DMS 273 (cell line): ENCODE data around the gene CFDP1.

ENCODE experiments used
- DNase-seq: peaks from one replicate; lab custom pipeline; 2025; ENCODE audit not compliant: unreplicated experiment; lab: John Stamatoyannopoulos, UW

Gene CFDP1

DNA sequence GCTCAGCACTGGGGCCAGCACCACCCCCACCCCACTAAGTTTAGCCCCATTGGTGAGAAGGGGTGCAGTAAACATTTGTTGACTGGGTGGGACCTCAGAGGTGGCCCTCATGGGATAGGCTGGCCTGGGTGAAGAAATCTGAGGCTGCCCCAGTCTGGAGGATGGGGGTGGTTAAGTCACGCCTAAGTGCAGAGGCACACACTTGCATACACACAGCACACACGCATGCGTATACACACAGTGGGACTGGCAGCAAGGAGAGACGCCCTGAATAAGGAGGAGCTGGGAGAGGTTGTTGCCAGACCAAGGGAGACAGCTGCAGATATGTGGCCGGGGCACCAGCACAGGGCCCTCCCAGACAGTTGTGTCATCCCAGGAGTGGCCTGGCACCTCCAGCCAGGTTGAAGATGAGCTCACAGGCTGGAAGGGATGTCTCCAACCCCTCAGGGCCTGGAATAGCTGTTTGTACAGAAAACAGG is 178.9 kb downstream of the CFDP1 start:
- no peak for DNase-seq

DNA sequence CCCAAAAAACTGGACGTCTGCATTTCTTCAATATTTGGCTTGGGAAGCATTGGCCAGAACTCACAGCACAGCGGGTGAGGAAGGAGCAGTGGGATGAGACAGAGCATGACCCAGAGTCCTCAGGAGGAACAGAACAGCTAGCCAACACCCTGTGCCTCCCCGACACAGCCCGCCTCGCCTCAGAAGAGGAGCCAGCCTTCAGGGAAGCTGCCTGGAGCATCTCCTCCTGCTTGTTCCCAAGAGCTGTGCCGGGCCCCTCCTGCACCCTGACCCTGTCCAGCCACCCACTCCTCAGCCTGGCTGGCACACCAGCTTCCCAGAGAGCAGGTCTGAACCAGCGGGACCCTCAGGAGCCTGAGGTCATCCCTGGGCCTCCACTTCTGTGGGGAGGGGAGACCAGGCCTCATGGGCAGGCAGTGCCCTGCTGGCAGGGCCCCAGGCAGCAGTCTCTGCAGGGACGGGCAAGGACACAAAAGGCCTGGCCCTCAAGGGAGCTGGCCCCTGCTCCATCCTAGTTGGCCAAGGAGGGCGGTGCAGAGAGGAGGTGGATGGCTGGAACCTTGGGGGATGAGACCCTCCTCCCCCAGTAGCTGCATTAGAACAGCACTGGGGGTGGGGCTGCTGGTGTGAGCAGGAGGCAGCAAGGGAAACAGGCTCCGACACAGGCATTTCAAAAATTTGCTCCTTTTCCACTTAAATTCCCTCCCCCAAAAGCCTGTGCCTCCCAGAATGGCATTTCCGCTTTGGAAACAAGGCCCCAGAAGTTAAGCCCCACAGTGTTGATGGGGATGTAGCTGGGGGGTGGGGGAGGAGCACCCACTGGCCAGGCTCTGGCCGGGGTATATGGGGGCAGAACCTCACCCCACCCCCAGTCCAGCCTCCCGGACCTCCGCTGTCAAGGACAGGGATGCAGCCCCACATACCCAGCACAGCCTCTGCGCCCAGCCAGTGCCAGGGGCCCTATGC is 180.1 kb downstream of the CFDP1 start:
- DNase-seq = no peak

DNA sequence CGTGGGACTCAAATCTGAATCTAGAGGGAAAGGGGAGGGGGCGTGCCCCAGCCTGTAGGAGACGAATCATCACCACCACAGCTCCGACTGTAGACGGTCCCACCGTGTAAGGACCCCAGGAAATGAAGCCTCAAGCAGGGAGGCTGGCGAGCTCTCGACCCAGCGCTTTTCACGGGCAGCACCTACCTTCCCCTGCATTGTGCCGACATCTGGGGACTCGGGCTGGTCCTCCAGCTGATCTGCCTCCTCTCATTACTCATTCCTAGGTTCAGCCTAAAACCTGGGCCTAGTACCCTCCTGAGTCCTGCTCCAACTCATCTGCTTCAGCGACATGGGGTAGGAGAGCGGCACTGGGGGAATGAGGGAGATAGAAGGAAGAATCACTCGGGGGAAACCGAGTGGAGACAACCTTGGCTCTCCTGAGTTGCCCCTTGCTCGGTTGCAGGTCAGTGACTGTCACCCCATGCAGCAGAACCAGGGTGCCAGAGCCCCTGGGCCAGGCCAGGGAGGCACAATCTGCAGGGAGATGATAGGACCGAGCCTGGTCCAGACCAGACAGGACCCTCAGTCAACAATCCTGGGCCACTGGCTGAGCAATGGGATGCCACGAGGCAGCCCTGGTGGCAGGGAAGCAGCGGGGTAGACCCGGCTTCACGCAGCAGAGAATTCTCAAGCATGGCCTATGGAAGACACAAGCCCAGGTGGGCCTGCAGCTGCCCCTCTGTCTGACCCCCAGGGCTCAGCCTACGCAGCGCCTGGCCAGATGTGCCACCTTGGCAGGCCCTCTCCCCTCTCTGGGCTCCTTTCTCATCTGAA is 181.0 kb downstream of the CFDP1 start:
- peak; percentile 76 for DNase-seq

DNA sequence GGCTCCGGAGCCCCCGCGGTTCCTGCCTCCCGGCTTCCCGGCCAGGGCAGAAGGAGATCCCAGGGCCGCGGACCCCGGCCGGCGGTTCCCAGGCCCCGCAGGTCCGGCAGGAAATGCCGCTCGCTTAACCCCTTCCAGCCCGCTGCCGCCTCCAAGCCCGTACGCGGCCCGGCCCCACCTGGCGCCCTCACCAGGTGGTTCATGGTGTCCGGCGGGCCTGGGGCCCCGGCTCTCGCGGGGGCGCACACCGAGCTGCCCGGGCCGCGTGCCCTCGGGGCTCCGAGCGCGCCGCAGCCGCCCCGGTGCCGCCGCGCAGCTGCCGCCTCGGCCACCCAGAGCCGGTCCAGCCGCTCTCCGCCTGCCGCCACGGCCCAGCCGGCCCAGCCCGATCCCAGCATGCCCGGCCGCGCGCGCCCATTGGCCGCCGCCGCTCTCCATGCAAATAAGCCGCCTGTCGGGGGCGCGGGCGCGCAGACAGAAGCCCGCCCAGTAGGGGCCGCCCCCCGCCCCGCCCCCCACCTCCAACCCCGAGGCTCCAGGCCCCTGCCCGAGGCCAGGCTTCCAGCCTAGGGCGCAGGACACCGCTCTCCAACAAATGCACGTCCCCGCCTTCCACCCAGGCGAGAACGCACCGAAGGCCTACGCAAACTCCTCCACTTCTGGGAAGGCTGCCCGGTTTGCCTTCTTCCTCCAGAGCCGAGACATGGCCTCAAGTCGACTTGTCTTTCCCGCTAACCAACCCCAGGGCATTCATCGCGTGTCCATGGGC is 181.8 kb downstream of the CFDP1 start, which contains the start of gene BCAR1:
Gene BCAR1 (minus strand): TSS at position 345 of the 769 bp plus-strand sequence. CDS start 142 bp downstream, at position 203.
- peak; percentile 93 for DNase-seq

DNA sequence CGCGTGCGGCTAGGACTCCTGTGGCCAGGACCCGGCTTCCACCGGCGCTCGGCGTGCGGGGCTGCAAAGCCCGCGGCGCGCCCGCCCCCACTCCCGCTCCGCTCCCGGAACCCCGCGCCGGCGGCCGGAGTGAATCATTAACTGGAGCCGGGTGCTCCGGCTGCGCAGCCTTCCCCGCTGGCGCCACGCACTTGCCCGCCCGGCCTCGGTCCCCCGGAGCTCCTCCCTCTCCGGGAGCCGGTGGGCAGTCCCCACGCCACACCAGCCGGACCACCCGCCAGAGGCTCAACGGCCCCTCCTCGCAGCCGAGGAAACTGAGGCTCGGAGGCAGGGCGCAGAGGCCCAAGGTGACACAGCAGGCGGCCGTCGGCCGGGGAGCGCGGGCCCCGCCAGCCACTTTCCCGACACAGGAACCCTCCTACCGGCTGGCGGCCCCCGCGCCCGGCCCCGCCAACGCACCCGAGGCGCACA is 182.5 kb downstream of the CFDP1 start:
- DNase-seq = peak; percentile 58

DNA sequence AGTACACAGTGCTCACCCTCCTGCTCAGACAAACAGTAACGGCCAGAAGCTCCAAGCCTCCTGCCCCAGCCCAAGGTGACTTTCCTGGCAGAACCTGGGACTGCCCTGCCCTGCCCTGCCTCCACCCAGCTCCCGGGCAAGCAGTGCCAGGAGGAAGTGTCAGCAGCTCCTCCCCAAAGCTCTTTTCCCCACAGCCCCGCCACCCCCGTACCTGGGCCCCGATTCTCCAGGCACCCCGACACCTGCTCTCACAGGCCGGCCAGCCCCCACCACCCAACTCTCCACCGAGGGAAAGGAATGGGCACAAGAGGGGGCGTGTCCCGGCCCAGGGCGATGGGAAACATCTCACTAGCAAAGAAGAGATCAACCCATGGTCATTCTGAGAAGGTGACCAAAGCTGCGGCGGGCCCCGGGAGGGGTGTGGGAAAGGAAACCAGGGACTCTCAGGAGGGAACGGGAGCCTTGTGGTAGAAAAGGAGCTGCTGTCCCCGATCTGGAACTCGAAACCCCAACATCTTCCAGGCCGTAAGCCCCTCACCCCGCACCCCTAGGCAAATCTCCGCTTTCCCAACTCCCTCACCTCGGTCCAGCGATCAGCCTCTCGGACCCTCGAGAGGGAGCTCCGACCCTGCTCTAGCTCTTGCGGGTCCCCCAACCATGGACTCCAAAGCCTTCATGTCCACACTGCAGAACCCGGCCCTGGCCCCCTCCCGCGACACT is 183.1 kb downstream of the CFDP1 start:
- DNase-seq = no peak

DNA sequence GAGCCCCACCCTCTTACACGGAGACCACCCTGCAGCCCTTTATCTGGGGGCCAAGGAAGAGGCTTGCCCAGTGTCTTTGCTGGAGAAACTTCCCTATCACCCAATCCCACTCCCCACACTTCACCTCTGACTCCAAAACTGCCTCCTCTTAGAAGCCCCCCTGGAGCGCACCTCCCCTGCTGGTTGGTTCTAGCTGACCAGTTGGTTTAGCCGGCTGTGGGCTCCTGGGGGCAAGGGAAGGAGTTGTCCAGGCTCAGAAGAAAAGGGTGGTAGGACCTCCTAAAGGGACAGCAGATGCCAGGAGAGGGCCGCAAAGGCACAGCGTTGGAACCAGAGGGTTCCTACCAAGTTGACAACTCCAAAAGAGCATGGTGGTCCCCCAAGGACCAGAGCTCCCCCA is 183.9 kb downstream of the CFDP1 start:
- DNase-seq = no peak

DNA sequence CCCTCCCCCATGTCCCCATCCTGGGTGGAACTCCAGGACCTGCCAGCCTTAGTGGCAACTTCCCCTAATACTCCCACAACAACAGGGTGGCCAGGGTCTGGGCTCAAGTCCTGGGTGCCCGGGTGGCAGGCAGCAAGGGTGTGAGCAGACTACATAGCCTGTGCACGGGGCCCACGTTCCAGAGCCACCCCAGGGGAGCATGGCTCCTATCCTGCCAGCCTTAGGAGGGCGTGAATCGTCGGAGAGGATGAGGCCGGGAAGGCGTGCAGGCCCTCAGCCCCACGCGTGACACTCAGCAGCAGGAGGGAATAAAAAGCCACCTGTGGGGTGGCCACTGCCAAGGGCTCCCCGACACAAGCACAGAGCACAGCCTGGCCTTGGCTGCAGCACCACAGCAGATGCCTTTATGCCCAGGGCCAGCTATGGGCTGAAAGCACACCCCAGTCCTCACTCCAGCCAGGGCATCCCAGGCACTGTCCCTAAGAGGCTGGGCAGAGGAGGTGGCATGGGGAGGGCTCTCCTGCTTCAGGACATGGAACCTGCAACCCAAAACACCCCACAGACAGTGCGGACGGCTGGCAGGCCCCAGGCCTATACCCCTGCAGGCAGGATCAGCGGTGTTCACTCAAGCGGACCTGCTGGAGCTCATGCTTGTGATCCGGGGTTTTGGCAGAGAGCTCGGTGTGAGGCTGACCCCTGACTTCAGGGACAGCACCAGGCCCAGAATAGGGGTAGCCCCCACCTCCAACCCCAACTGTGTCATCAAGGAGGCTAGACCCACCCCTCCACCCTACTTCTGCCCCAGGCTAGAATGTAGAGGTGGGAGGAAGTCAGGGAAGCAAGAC is 184.5 kb downstream of the CFDP1 start:
- no peak for DNase-seq

DNA sequence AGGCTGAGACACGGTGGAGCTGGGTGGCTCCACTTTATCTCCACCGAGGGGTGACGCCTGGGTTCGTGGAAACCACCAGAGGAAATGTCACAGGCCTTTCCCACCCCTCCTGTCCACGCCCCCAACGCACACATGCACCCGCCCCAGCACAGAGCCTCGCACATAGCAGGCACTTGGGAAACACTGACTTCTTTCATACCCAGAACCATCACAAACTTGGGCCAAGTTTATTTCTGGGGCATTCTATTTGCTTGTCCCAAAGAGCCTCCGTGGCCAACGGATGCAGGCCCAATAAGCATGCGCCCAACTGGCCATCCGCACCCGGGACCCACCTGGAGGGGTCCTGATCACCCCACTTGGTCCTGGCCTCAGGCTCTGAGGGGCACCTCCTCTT is 185.2 kb downstream of the CFDP1 start:
- DNase-seq = no peak

DNA sequence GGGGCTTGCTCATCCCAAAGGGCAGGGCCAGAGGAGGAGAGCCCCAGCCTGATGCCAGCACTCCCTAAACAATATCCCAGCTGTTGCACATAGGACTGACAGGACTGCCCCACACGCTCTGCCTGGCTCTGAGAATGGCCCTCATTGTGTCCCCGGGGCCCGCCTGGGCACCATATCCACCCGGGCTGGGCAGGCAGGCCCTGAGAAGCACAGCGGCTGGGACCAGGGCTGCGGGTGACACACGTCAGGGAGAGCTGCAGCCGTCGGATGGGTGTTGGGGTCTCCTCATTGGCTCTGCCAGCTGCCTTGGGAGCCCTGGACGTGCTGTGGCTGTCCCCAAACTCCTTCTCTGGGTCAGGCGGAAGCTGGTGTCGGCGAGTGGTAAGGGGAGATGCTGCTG is 186.1 kb downstream of the CFDP1 start:
- no peak for DNase-seq

DNA sequence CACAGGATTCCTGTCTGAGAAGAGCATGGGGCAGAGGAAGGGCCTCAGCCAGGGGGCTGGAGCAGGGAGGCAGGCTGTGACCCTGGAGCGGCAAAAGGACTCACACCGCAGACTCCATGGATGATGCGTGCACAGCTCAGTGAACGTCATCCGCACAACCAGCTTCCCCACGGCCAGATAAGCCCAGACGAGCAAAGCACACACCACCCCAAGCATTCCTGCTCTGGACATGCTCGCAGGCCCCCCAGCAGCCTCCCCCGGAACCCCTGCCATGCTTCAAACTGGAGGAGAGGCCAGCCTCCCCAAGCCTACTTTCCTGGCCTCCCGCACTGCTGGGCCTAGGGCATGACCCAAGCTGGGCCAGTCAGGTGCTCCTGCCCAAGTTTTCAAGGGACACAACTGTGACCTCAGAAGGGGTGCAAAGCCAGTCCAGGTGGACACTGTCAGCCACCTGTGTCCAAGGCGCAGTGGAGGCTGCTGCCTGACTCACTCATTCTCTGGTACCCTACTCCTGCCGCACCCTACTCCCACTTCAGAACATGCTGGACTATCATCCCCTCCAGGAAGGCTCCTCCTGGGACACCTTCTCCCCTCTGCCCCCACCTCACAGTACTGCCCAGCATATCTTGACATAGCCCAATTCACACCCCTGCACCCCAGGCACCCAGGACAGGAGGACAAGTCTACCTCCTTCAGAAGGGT is 186.6 kb downstream of the CFDP1 start:
- DNase-seq = no peak

DNA sequence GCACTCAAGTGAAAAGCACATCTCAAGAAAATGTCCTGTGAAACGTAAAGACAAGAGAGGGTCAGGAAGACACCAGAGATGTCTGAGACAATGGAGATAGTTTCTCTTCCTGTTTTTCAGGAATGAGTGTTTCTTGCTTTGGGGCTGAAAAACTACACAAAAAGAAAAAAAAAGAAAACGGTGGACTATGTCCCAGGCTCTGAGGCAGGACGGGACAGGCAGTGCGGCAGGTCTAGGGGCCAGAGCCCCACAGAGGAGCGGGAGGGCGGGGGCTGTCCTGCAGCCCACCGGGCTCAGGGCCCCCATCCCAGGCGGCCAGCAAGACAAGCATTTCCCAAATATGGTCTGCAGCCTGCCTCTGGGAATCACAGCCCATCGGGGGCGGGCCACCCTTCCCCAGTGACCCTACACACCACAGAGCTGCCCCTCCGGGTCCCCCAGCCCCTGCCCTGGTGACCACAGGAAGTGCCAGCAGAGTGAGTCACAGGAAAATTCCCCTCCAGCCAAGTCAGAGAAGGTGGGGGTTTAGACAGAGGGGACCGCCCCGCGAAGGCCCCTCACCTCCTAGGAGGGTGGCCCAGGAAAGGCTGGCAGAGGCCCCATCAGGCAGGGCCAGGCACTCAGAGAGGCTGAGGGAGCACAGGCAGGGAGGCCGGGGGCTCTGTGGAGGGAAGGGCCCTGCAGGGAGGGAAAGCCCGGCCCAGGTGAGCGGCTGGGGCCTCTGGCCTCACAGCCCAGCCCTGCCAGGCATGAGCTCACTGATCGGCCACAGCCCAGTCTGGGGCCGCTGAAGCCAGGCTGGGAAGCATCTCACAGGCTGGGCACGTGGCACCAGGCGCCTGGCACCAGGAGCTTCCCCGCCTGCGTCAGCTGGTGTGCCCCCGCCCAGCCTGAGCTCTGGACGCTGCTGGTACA is 188.2 kb downstream of the CFDP1 start:
- DNase-seq = peak; percentile 97

DNA sequence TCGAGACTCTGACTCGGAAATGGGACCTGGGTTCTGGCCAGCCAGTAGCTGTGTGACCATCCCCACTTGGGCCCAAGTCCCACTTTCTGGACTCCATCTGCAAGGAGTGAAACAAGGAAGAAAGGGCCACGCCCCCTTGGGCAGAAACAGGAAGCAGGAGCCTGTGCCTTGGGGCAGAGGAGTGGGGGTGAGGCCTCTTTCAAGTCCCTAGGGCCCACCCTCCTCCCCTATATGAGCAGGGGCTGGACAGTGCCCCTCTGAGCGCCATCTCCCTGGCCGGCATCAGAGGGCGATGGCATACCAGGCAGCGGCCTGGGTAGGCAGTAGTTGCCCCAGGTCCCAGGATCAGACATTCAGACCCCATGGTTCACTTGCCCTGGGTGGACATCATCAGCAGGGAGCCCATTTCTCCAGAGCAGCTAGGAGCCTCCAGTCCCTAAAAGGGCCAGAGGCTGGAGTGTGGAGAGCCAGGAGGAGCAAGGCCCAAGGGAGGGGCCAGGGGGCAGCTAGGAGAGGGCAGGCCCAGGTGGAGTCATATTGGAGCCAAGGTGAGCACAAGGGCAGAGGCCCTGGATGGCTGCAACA is 189.0 kb downstream of the CFDP1 start:
- no peak for DNase-seq
